ENCODE results near the gene ABCG4.

- TF ChIP-seq CTCF (IDR thresholded peaks at IDR 0.05) (no peak), EZH2 (IDR thresholded peaks at IDR 0.05; ENCODE audit: borderline replicate concordance, insufficient read depth, low read depth, low read length, poor library complexity, severe bottlenecking) (no peak)
Measured at GRCh38 chr11:119190531-119190930, 41.7 kb downstream of the ABCG4 start.
